ENCODE results near the gene EPHA7.

EPHA7 gene

GRCh38 chr6:93252930-93253329, 166.4 kb downstream of the EPHA7 start:
- Histone ChIP-seq H3K18ac (ENCODE audit: low read length) (no peak overlapping the region), H3K27ac (ENCODE audit: low read depth, low read length) (no peak overlapping the region), H3K36me3 (ENCODE audit: control insufficient read depth in 1 of 2, insufficient read depth in 2 of 2, low read length in 2 of 2) (no peaks in the 10 kb centered on the region), H3K79me1 (ENCODE audit: low read length) (no peaks in the 10 kb centered on the region), H3K27me3 (ENCODE audit: insufficient read depth, low read length) (no peaks in the 10 kb centered on the region), H3K4me1 (ENCODE audit: control insufficient read depth in 1 of 2, insufficient read depth in 2 of 2, low read length in 2 of 2) (no peaks in the 10 kb centered on the region), H2BK12ac (ENCODE audit: low read length) (no peak overlapping the region), H3K4ac (ENCODE audit: low read depth, low read length) (no peak overlapping the region), H3K23ac (ENCODE audit: low read length) (no peak overlapping the region), H3K4me2 (ENCODE audit: low read length) (no peak overlapping the region), H3K79me2 (ENCODE audit: control insufficient read depth, insufficient read depth, low read length, poor library complexity) (no peaks in the 10 kb centered on the region), H2BK5ac (ENCODE audit: low read depth, low read length, poor library complexity) (no peak overlapping the region), H3K9me3 (ENCODE audit: insufficient read depth, low read depth, low read length) (no peaks in the 10 kb centered on the region), H2AFZ (ENCODE audit: insufficient read depth, low read length, poor library complexity) (no peak overlapping the region), H3K4me3 (ENCODE audit: low read depth, low read length) (no peak overlapping the region), H4K8ac (ENCODE audit: low read depth, low read length) (no peak overlapping the region), H4K91ac (ENCODE audit: low read depth, low read length) (no peak overlapping the region), H2AK5ac (ENCODE audit: low read length) (no peak overlapping the region), H3K9ac (ENCODE audit: low read length) (no peak overlapping the region), H3K14ac (ENCODE audit: low read length) (no peak overlapping the region), H2BK120ac (ENCODE audit: insufficient read depth, low read length, poor library complexity) (no peak overlapping the region), H4K12ac (ENCODE audit: low read depth, low read length) (no peak overlapping the region)
- DNase-seq = no peak

- no CpG with 5 or more reads among the region's 2 CpGs for WGBS (ENCODE audit: extremely low coverage, insufficient coverage, insufficient read length)
- no peak overlapping the region for H2BK120ac ChIP-seq (ENCODE audit: insufficient read depth, low read length, poor library complexity)
- H3K18ac ChIP-seq (ENCODE audit: low read length) = no peak overlapping the region
- H4K8ac ChIP-seq (ENCODE audit: low read depth, low read length) = no peak overlapping the region
- H3K36me3 ChIP-seq (ENCODE audit: control insufficient read depth in 1 of 2, insufficient read depth in 2 of 2, low read length in 2 of 2) = no peaks in the 10 kb centered on the region
- H2BK5ac ChIP-seq (ENCODE audit: low read depth, low read length, poor library complexity) = no peak overlapping the region
- H4K12ac ChIP-seq (ENCODE audit: low read depth, low read length) = no peak overlapping the region
- no peak overlapping the region for H3K4ac ChIP-seq (ENCODE audit: low read depth, low read length)
- H3K9me3 ChIP-seq (ENCODE audit: insufficient read depth, low read depth, low read length) = no peaks in the 10 kb centered on the region
- no peak overlapping the region for H3K9ac ChIP-seq (ENCODE audit: low read length)
- no peak for DNase-seq
- no peak overlapping the region for H2BK12ac ChIP-seq (ENCODE audit: low read length)
- no peak overlapping the region for H2AK5ac ChIP-seq (ENCODE audit: low read length)
- H3K4me2 ChIP-seq (ENCODE audit: low read length) = no peak overlapping the region
- no peak overlapping the region for H3K4me3 ChIP-seq (ENCODE audit: low read depth, low read length)
- H3K23ac ChIP-seq (ENCODE audit: low read length) = no peak overlapping the region
- H3K27ac ChIP-seq (ENCODE audit: low read depth, low read length) = no peak overlapping the region
- no peaks in the 10 kb centered on the region for H3K79me2 ChIP-seq (ENCODE audit: control insufficient read depth, insufficient read depth, low read length, poor library complexity)
- no peaks in the 10 kb centered on the region for H3K4me1 ChIP-seq (ENCODE audit: control insufficient read depth in 1 of 2, insufficient read depth in 2 of 2, low read length in 2 of 2)
- H3K14ac ChIP-seq (ENCODE audit: low read length) = no peak overlapping the region
- H3K79me1 ChIP-seq (ENCODE audit: low read length) = no peaks in the 10 kb centered on the region
- no peak overlapping the region for H2AFZ ChIP-seq (ENCODE audit: insufficient read depth, low read length, poor library complexity)
- H4K91ac ChIP-seq (ENCODE audit: low read depth, low read length) = no peak overlapping the region
- no peaks in the 10 kb centered on the region for H3K27me3 ChIP-seq (ENCODE audit: insufficient read depth, low read length)
Observed at GRCh38 chr6:93248631-93249030, 170.7 kb downstream of the EPHA7 start.

- Histone ChIP-seq H3K27ac (ENCODE audit: low read depth, low read length) (no peak overlapping the region), H2AFZ (ENCODE audit: insufficient read depth, low read length, poor library complexity) (no peak overlapping the region), H3K36me3 (ENCODE audit: control insufficient read depth in 1 of 2, insufficient read depth in 2 of 2, low read length in 2 of 2) (no peaks in the 10 kb centered on the region), H2AK5ac (ENCODE audit: low read length) (no peak overlapping the region), H3K4me2 (ENCODE audit: low read length) (no peak overlapping the region), H4K91ac (ENCODE audit: low read depth, low read length) (no peak overlapping the region), H3K14ac (ENCODE audit: low read length) (no peak overlapping the region), H4K12ac (ENCODE audit: low read depth, low read length) (no peak overlapping the region), H2BK5ac (ENCODE audit: low read depth, low read length, poor library complexity) (no peak overlapping the region), H3K79me1 (ENCODE audit: low read length) (no peaks in the 10 kb centered on the region), H2BK120ac (ENCODE audit: insufficient read depth, low read length, poor library complexity) (no peak overlapping the region), H3K4me3 (ENCODE audit: low read depth, low read length) (no peak overlapping the region), H3K4me1 (ENCODE audit: control insufficient read depth in 1 of 2, insufficient read depth in 2 of 2, low read length in 2 of 2) (no peaks in the 10 kb centered on the region), H3K9ac (ENCODE audit: low read length) (no peak overlapping the region), H2BK12ac (ENCODE audit: low read length) (no peak overlapping the region), H4K8ac (ENCODE audit: low read depth, low read length) (no peak overlapping the region), H3K9me3 (ENCODE audit: insufficient read depth, low read depth, low read length) (no peaks in the 10 kb centered on the region), H3K27me3 (ENCODE audit: insufficient read depth, low read length) (no peaks in the 10 kb centered on the region), H3K18ac (ENCODE audit: low read length) (no peak overlapping the region), H3K79me2 (ENCODE audit: control insufficient read depth, insufficient read depth, low read length, poor library complexity) (no peaks in the 10 kb centered on the region), H3K4ac (ENCODE audit: low read depth, low read length) (no peak overlapping the region), H3K23ac (ENCODE audit: low read length) (no peak overlapping the region)
- no CpG with 5 or more reads among the region's 1 CpG for WGBS (ENCODE audit: extremely low coverage, insufficient coverage, insufficient read length)
- no peak for DNase-seq
Observed at GRCh38 chr6:93243231-93243778, 176.1 kb downstream of the EPHA7 start.

- Histone ChIP-seq H2BK12ac (ENCODE audit: low read length) (no peak overlapping the region), H3K23ac (ENCODE audit: low read length) (no peak overlapping the region), H3K4me3 (ENCODE audit: low read depth, low read length) (no peak overlapping the region), H3K36me3 (ENCODE audit: control insufficient read depth in 1 of 2, insufficient read depth in 2 of 2, low read length in 2 of 2) (no peaks in the 10 kb centered on the region), H4K8ac (ENCODE audit: low read depth, low read length) (no peak overlapping the region), H3K27ac (ENCODE audit: low read depth, low read length) (no peak overlapping the region), H3K4me1 (ENCODE audit: control insufficient read depth in 1 of 2, insufficient read depth in 2 of 2, low read length in 2 of 2) (no peaks in the 10 kb centered on the region), H2AFZ (ENCODE audit: insufficient read depth, low read length, poor library complexity) (no peak overlapping the region), H2AK5ac (ENCODE audit: low read length) (no peak overlapping the region), H4K12ac (ENCODE audit: low read depth, low read length) (no peak overlapping the region), H3K9ac (ENCODE audit: low read length) (no peak overlapping the region), H3K4me2 (ENCODE audit: low read length) (no peak overlapping the region), H3K79me2 (ENCODE audit: control insufficient read depth, insufficient read depth, low read length, poor library complexity) (no peaks in the 10 kb centered on the region), H4K91ac (ENCODE audit: low read depth, low read length) (no peak overlapping the region), H3K9me3 (ENCODE audit: insufficient read depth, low read depth, low read length) (no peaks in the 10 kb centered on the region), H3K4ac (ENCODE audit: low read depth, low read length) (no peak overlapping the region), H3K27me3 (ENCODE audit: insufficient read depth, low read length) (no peaks in the 10 kb centered on the region), H3K79me1 (ENCODE audit: low read length) (no peaks in the 10 kb centered on the region), H3K18ac (ENCODE audit: low read length) (no peak overlapping the region), H2BK5ac (ENCODE audit: low read depth, low read length, poor library complexity) (no peak overlapping the region), H2BK120ac (ENCODE audit: insufficient read depth, low read length, poor library complexity) (no peak overlapping the region), H3K14ac (ENCODE audit: low read length) (no peak overlapping the region)
- DNase-seq = no peak
Observed at GRCh38 chr6:93242049-93242448, 177.3 kb downstream of the EPHA7 start.

Measured in trophoblast cell (in vitro differentiated cells and primary cell).